ENCODE results near the gene HPS4. TPM values are rescaled to one million over a fixed set of nuclear protein-coding genes. Genes with fewer than 3 reads are reported as not detected.

Gene HPS4
- total RNA-seq, 1 experiment from 2014 or later = 48.1 TPM

DNA sequence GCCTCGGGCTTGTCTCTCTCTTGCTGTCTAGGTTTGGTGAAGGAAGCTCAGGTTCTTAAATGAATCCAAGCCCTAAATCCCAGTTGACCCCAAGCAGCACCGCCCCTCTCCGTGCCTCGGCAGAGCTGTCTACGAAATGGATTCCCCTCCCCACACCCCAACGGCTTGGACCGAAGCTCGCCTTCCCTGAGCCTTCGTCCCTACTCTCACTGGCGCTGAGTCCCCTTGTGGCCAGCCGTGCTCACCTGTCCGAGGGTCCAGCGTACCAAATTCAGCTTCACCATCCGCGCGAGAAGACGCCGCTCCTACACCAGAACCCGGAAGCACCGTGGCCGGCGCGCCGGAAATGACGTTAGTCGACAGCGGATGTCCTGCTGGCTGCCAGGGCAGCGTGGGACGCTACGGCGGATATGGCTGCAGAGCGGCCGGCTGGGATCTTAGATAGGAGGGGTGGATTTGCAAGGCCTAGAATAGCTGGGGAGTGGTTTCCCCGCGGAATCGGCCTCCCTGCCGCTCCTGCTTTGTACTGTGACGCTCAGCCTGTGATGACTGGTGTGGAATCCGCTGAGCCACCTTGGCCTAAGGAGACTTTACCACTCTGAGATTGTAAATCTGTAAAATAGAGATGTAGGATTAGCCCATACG is 28.7 kb upstream of the HPS4 start, which contains the start of gene TFIP11 (continued):
- TF ChIP-seq ATF1 (CRISPR knock-in tag; IDR thresholded peaks at IDR 0.05) (peak; percentile 53; the same call in 1 of the 2 replicates), JAZF1 (CRISPR knock-in tag; IDR thresholded peaks at IDR 0.05) (no peak), JUN (CRISPR knock-in tag; IDR thresholded peaks at IDR 0.05) (peak; percentile 53; the same call in 1 of the 2 replicates), MXD4 (CRISPR knock-in tag; IDR thresholded peaks at IDR 0.05; ENCODE audit: borderline replicate concordance) (no peak), NR1H2 (CRISPR knock-in tag; IDR thresholded peaks at IDR 0.05) (no peak), ZNF416 (CRISPR knock-in tag; IDR thresholded peaks at IDR 0.05) (no peak), FOXJ3 (CRISPR knock-in tag; IDR thresholded peaks at IDR 0.05; ENCODE audit: borderline replicate concordance) (no peak), GRHL2 (CRISPR knock-in tag; IDR thresholded peaks at IDR 0.05; ENCODE audit: insufficient replicate concordance, severe bottlenecking) (no peak), NR2C2 (CRISPR knock-in tag; IDR thresholded peaks at IDR 0.05) (no peak), HMGA2 (CRISPR knock-in tag; IDR thresholded peaks at IDR 0.05) (no peak), SMAD3 (CRISPR knock-in tag; IDR thresholded peaks at IDR 0.05; ENCODE audit: borderline replicate concordance) (no peak), TEAD1 (CRISPR knock-in tag; IDR thresholded peaks at IDR 0.05) (no peak; the same call in 1 of the 2 replicates), ZNF425 (CRISPR knock-in tag; conservative IDR thresholded peaks at IDR 0.05) (no peak), SMAD4 (CRISPR knock-in tag; IDR thresholded peaks at IDR 0.05) (no peak), IRF1 (CRISPR knock-in tag; IDR thresholded peaks at IDR 0.05) (no peak), TP53 (CRISPR knock-in tag; IDR thresholded peaks at IDR 0.05) (no peak), CTCF (IDR thresholded peaks at IDR 0.05) (no peak), E2F5 (CRISPR knock-in tag; IDR thresholded peaks at IDR 0.05) (0 out of 2 replicates have a peak, but pooled peaks have one; percentile 37), ZNF396 (CRISPR knock-in tag; IDR thresholded peaks at IDR 0.05; ENCODE audit: borderline replicate concordance) (no peak), ZMAT4 (CRISPR knock-in tag; IDR thresholded peaks at IDR 0.05) (no peak), ZNF263 (CRISPR knock-in tag; IDR thresholded peaks at IDR 0.05; ENCODE audit: low read depth) (no peak)
- TF ChIP-seq, protein P1, sequence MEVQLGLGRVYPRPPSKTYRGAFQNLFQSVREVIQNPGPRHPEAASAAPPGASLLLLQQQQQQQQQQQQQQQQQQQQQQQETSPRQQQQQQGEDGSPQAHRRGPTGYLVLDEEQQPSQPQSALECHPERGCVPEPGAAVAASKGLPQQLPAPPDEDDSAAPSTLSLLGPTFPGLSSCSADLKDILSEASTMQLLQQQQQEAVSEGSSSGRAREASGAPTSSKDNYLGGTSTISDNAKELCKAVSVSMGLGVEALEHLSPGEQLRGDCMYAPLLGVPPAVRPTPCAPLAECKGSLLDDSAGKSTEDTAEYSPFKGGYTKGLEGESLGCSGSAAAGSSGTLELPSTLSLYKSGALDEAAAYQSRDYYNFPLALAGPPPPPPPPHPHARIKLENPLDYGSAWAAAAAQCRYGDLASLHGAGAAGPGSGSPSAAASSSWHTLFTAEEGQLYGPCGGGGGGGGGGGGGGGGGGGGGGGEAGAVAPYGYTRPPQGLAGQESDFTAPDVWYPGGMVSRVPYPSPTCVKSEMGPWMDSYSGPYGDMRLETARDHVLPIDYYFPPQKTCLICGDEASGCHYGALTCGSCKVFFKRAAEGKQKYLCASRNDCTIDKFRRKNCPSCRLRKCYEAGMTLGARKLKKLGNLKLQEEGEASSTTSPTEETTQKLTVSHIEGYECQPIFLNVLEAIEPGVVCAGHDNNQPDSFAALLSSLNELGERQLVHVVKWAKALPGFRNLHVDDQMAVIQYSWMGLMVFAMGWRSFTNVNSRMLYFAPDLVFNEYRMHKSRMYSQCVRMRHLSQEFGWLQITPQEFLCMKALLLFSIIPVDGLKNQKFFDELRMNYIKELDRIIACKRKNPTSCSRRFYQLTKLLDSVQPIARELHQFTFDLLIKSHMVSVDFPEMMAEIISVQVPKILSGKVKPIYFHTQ (CRISPR knock-in tag; IDR thresholded peaks at IDR 0.05) = no peak
- TF ChIP-seq, protein P2, sequence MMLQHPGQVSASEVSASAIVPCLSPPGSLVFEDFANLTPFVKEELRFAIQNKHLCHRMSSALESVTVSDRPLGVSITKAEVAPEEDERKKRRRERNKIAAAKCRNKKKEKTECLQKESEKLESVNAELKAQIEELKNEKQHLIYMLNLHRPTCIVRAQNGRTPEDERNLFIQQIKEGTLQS (CRISPR knock-in tag; conservative IDR thresholded peaks at IDR 0.05) = no peak
- TF ChIP-seq, protein P3, sequence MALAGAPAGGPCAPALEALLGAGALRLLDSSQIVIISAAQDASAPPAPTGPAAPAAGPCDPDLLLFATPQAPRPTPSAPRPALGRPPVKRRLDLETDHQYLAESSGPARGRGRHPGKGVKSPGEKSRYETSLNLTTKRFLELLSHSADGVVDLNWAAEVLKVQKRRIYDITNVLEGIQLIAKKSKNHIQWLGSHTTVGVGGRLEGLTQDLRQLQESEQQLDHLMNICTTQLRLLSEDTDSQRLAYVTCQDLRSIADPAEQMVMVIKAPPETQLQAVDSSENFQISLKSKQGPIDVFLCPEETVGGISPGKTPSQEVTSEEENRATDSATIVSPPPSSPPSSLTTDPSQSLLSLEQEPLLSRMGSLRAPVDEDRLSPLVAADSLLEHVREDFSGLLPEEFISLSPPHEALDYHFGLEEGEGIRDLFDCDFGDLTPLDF (CRISPR knock-in tag; IDR thresholded peaks at IDR 0.05) = no peak
- TF ChIP-seq, protein P4, sequence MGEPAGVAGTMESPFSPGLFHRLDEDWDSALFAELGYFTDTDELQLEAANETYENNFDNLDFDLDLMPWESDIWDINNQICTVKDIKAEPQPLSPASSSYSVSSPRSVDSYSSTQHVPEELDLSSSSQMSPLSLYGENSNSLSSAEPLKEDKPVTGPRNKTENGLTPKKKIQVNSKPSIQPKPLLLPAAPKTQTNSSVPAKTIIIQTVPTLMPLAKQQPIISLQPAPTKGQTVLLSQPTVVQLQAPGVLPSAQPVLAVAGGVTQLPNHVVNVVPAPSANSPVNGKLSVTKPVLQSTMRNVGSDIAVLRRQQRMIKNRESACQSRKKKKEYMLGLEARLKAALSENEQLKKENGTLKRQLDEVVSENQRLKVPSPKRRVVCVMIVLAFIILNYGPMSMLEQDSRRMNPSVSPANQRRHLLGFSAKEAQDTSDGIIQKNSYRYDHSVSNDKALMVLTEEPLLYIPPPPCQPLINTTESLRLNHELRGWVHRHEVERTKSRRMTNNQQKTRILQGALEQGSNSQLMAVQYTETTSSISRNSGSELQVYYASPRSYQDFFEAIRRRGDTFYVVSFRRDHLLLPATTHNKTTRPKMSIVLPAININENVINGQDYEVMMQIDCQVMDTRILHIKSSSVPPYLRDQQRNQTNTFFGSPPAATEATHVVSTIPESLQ (CRISPR knock-in tag; IDR thresholded peaks at IDR 0.05) = no peak

All from WTC11 (cell line).